COLO668 (cell line): ENCODE data around the gene RTN4RL2.

Experiments used
- DNase-seq: peaks from one replicate; lab custom pipeline; 2025; ENCODE audit not compliant: unreplicated experiment; lab: John Stamatoyannopoulos, UW

Gene RTN4RL2

DNA sequence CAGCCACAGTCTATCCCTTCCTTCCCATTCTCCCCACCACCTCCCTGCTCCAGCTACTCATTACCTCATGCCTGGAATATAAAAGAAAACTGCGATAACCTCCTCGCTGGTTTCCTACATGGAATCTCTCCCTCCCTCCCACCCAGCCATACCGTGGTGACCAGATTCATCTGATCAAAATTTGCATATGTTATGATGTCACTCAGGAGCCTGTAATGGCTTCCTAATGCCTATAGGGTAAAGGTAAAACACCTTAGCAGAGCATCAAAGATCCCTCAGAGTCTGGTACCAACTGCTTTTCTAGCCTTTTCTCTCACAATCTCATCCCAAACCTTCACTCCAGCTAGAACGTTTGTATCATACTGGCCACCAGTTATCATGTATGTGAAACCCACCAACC lies 19.6 kb downstream of the RTN4RL2 start:
- no peak for DNase-seq

DNA sequence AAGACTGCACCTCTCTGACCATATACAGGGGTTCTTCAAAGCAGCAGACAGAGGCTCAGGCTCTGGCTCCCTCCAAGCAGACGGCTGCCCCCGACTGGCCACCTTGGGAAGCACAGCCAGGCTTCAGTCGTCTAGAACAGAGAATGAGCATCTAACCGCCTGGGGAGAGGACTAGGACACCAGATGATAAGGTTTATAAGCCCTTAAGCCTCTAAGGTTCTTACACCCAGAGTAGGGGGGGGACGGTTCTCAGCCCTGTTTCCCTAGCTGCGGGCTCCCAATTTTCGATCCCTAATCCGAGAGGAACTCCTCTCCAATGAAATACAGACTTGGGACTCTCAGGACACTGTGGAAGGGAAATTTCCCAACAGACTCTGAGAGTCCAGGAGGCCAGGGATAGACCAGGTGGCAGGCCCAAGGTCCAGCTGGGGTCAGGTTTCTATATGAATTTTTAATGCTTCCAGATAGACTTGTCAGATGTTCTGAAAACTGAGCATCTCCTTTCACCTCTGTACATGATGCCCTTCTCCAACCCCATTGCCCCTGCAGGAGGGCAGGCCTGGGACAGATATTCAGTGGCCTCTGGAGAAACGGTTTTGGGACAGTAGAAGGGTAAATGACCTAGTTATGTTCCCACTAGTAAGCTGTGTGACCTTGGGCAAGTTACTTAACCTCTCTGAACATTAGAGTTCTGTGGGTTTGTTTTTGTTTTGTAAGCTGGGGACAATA lies 20.2 kb downstream of the RTN4RL2 start:
- DNase-seq = peak; percentile 70

DNA sequence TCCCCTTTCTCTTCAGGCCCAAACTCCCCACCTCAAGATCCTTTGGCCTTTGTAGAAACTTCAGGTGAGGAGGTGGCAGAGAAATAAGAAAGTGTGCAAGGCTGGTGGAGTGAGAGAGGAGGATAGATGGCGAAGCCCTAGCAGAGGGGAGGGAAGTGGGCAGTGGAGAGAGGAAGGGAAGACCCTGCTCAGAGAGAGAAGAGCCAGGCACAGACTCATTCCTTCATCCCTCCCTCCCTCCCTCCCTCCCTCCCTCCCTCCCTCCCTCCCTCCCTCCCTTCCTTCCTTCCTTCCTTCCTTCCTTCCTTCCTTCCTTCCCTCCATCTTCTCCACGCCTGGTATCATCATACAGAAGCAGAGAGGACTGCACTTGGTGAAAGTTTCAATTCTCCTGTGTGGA lies 21.0 kb downstream of the RTN4RL2 start:
- no peak for DNase-seq

DNA sequence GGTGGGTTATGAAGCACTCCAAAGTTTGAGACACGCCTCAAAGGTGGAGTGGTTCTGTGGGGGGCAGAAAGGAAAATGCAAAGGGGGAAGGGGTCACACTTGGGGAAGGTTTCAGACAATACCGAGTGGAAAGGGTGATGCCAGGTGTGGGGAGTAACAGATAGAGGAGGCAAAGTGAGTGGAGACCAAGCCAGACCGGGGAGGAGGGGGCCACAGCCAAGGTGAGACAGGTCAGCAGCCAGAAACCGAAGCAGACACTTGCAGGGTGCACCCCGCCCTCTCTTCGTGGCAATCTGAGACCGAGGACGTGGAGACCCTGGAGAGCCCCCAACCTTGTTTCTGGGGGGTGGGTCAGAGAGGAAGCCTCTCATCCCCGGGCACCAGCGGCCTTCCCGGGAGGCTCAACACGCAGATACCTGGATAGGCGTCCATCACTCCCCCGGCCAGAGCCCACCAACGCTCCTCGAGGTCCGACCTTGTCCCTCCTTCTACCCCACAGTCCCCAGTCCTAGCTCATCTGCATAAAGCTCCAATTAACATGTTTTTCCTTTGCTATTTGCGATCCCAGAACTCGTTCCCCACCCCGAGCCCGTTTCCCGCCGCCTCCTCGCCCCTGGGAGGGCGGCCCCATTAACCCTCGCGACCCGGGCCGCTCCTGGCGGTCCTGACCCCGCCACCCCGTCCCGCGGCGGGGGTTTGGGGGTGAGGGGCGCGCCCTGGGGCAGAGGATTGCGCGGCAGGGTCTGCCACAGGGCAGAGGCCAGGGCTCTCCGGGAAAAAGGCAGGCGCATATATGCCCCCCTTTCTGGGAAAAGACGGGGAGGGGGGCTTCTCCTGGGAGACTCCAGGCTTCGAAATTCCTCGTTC lies 21.8 kb downstream of the RTN4RL2 start:
- DNase-seq = no peak

DNA sequence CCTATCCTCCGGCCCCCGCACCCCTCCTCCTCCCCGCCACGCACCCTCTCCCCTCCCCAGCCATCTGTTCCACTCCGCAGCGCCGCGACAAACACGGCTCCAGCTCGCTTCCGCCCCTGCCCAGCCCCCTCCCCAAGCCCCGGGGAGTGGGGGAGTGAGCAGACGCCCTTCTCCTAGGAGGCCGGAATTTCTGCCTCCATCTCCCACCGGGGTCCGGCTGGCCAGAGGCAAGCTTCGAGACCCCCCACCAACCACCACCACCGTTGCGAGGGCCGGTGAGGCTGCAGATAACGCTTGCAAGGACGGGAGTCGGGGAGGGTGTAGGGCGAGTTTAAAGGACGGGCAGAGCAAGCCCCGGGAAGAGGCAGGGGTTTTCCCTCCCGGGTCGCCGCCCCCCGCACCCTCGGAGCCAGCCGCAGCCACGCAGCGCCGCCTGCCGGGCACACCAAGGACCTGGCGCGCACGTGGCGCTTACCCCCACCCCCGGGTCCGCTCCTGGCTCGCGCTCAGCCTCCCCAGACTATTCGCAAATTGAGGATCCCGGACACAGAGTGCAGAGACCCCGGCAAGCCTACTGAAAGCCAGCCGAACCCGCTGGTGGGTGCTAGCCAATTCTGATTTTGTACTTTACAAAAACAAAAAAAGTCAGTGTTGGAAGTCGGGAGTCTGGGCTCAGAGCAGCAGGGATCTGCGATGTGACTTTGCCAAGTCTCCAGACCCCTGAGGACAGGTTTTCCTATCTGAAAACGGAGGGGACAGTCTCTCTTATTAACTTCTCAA lies 22.6 kb downstream of the RTN4RL2 start:
- peak; percentile 32 for DNase-seq

DNA sequence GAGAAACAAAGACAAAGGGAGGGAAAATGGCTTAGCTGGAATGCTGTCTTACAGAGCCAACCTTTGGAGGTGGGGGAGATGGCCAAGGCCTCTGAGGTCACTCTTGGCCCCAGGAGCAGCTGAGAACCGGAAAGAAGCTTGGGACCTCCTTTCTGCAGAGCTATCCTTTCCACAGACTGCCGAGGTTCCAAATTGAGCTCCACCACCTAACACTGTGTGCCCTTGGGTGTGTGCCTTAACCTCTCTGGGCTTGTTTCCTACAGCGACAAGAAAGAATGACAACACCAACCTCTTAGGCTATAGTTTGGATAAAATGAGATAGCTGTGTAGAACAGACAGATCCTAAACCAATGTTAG lies 23.2 kb downstream of the RTN4RL2 start:
- DNase-seq = no peak

DNA sequence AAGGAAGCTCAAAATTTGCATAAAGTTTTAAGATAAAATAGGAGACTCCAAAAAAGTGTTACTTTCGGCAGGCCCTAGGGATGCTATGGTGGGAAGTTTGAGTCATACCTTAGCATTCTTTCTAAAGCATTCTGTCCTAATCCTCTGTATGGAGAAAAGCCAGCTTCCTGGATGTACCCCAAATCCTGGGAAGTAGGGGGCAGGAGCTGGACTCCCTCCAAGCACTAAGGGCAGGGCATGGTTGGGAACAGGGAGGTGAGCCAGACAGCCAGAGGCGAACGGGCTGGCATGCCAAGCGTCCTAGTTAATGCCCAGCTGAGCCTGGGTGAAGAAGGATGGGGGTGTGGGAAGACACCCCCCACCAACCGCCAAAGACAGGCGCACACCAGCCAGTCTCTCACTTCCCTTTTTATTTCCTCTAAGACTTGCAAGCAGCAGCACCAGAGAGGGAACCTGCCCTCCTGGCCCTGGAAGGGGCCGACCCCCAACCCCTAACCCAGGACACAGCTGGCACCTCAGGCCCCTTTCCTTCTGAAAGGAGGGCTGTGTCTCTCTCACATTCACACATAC lies 23.9 kb downstream of the RTN4RL2 start:
- no peak for DNase-seq

DNA sequence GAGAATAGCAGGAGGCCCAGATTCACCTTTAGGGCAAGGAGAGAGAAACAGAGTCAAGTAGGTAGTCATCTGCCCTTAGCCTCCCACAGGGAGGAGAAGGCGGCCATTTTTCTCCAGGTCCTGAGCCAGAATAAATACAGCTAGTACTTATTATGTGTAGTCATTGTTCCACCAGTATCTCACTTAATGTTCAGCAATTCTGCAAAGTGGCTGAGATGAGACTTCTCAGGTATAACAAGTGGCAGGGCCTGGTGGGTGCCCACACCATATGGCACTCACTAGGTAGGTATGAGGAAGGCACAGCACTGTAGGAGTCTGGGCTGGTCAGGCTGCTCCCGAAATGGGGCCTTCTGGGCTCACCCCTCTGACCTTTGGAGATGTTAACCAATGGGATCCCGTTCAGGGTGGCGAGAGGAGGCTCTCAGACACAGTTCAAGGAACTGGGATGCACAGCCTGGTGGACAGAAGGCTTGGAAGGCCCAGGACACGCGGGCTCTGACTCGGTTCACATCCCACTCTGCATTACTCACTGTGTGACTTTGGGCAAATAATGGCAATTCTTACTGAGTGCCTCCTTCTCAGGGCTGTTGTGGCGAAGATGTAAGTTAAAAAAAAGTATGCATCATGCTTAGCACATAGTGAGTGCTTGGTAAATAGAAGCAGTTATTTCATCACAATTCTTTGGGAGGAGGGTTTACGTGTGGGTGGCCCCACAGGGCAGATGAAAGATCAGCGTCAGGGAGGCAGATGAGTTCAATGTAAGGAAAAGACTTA lies 25.1 kb downstream of the RTN4RL2 start:
- no peak for DNase-seq

DNA sequence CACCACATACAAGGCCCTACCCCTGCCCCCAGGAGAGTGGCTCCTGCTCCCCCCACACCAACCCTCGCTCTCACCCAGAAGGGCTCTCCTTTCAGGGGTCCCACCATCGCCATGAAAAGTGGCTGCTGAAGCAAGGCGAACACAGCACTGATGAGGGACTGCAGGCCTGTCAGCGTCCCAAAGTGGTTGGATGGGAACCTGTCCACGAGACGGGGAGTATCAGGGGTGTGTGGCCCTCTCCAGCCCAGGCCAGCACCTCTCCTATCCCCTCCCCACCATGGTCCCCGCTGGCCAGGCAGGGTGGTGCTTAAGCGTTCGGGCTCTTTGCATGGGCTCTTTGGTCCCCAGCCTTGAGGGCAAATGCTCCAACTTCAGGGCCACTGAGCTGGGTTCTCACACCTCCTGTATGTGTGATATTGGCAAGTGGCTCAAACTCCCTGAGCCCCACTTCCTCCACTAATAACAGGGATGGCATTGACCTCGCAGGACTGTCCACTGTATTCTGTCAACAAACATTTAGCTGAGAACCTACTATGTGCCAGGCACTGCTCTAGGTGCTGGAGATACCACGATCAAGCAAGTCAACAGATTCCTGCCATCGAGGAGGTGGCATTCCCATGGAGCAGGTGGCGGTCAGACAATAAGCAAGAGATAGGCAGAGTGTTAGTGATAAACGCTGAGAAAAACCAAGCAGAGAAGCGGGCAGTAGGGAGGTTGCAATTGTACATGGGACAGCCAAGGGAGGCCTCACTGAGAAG lies 26.9 kb downstream of the RTN4RL2 start:
- no peak for DNase-seq

DNA sequence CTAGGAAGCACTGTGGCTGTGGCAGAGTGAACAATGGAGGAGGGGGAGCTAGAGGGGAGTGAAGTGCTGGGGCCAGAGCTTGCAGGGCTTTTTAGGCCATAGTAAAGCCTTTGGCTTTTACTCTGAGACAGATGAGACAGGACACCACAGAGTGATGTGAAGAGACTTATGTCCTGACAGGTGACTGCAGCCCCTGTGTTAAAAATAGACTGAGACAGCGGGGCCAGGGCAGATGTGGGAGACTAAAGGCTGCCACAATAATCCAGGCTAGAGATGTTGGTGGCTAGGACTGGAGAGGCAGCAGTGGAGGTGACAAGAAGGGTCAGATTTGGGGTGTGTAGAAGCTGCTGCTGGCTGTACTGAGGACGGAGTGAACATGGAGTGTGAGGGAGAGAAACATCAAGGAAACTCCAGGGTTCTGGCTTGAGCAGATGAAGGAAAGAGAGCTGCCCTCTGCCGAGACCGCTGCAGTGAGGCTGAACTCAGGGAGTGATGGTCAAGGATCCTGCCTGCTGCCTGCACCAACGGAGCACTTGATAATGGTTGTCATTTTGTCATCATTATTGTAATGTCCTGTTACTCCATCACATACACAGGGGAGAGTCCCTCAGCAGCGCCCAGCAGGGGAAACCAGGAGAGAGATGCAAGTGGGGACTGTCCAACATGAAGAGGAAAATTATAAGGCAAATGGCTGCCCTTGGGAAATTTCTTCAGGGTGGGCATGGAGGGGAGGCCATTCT lies 27.8 kb downstream of the RTN4RL2 start:
- DNase-seq = no peak

DNA sequence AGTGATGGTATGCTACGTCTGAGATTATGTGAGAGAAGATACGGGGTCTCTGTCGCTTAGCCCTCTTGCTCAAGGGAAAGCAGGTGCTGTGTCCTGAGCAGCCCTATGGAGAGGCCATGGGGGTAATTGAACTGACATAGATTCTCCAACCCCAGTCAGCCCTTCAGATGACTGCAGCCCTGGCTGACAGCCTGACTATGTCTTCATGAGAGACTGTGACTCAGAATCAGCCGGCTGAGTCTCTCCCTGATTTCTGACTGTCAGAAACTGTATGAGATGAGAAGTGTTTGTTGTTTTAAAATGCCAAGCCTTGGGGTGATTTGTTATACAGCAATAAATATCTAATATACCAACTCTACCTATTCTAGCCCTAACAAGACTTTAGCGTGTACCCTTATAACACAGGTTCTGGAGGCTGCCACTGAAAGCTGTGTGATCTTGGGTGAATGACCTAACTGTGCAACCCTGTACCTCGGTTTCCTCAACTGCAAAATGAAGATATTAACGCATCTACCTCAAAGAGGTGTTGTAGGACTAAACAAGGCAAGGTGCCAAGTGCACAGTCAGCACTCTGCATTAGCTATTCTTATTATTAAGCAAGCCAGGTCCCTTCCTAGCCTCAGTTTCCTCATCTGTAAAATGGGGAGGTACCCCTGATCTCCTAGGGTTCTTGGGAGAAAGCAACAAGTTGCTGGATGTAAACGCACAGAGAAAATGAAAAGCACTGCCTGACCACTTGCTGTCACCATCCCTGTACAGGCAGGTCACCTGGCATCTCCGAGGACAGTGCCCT lies 30.3 kb downstream of the RTN4RL2 start:
- DNase-seq = no peak

DNA sequence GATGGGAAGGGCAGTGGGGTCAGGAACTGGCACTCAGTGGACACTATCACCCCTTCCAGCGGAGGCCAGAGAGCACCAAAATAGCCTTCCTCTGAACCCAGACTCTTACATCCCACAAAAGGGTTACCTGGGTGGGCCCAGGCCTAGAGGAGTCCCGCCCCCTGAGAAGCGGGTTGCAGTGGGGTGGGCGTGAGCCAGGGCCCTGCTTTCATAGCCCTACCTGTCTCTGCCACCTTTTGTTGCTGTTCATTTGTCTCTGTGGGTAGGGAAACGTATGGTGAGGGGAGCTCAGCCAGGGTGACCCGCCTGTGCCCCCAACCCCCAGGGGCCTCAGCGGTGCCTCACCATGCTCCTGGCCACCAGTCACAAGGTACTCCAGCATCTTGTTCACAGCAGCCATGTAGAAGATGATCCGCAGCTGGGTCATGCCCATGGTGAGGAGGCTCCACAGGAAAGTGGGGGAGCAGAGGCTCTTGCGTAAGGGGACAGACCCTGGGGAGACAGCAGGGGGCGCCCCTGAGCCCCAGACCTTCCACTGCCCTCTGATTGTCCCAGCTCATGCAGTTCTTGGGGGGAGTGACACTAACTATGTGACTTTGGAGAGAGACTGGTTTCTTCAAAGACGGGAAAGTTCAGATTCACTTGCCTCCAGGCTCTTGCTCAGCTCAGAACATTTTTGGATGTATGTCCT lies 31.2 kb downstream of the RTN4RL2 start:
- DNase-seq = peak; percentile 43

DNA sequence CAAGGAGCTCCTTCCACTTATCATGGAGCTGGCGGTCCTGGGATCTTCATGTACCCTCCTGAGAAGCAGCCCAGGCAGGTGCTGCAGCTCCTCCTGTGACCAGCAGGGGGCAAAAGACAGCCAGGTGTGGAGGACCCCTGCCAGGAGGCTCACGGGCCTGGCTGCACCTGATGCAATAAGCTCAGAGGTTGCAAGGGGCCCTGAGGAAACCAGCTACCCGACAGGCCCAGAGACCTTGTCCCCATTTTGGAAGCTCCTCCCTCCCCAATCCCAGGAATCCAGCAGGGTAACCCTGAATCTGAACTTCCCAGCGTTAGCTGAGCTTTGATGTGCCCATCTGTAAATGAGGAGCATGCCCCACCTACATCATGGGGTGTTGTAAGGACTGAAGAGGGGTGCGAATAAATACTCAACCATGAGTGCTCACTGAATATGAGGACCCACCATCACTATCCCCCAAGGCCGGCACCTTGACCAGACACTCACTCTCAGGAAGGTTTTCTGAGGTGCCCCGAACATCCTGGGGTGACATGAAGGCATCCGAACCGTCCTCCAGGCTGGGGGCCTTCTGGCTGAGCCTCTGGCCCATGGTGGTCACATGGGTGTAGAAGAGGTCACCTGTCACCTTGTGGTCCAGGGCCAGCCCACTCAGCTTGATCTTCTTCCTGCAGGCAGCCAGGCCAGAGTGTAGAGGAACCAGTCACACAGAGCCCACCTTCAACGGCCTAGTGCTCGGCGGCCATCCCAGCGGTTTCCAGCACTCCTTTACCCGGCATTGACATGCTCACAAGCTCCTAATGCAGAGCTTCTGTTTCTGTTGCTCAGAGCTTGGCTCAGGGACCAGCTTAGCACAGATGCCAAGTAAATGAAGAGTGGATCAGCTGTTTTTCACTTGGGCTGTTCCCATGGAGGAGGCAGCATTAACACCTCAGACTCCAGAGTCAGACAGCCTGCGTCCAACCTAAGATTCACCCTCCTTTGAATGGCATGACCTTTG lies 33.5 kb downstream of the RTN4RL2 start:
- peak; percentile 65 for DNase-seq

DNA sequence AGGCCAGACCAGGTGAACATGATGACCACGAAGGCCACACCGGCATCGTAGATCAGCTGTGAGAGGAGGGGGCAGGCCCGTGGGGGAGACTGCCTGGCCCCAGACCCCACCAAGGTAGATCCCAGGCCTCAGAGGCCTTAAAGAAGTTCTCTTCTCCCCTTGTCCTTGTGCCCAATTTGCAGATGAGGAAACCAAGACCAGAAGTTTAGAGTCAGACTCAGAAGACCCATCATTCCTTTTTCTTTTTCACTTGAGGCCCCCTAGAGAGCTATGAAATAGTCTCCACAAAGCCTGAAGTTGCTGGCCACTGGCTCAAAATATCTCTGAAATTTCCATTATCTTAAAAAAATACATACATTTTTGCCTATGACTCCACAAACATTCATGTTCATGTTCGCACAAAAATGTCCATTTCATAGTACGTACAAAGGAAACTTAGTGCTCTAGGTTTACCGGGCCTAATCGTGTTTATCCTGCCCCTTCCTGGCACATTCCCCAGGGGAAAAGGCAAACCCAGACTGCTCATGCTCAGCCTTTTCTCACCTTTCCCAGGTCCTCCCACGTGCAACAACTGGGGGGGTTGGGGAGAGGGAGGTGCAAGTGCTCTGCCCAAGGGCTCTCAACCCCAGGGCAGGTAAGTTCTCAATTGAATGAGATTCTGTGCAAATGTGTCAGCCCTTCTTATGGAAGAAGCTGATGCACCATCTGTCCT lies 35.9 kb downstream of the RTN4RL2 start:
- DNase-seq = no peak

DNA sequence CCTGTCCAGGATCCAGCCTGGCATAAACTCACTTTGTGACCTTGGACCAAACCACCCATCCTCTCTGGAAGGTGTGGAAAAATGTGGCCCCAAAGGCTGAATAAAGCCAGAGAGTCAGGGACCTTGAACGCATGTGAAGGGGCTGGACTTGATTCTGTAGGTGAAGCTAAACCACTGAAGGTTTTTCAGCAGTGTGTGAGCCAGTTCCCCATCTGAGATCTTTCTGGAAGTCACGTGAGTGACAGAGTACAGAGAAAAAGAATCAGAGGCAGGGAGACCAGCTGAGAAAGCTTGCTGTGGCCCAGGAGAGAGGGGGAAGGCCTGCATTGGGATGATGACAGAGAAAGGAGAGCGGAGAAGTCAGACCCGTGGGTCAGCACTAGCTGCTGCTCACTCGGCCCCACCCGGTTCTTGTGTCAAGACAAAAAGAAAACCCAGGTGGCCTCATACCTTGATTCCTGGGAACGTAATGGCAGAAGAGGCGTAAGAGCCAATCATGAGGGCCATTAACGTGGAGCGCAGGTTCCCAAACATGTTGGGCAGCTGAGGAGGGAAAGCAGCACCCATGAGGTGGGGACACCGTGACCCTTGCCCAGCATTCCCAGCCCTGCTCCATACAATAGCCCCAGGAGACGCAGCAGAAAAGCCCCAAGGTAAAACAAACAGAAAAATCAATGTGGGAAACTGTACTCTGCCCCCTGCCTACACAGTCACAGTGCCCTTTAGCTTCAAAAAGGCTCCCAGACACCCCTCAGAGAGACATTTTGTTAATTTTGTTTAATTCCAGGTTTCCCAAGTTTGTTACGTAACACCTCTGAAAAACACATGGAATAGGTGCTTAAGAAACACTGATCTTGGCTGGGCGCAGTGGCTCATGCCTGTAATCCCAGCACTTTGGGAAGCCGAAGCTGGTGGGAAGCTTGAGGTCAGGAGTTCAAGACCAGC lies 37.2 kb downstream of the RTN4RL2 start:
- peak; percentile 23 for DNase-seq
